Skin of body (tissue), 2 donors: Measurements from ENCODE around the gene RABAC1. TPM values are rescaled to one million over a fixed set of nuclear protein-coding genes. Genes with fewer than 3 reads are reported as not detected.

ENCODE experiments used
- DNase-seq: peaks from one replicate; lab custom pipeline; 2025; lab: John Stamatoyannopoulos, UW
- total RNA-seq: library from RNA; depleted of rRNA; stranded (reverse); fragments of >200 nt; gene quantifications from one replicate; pipeline ENCODE4 v1.2.3, GENCODE V29; 2014

RABAC1 gene
- total RNA-seq, 1 donor from 2014 or later, result 68.0 TPM

DNA sequence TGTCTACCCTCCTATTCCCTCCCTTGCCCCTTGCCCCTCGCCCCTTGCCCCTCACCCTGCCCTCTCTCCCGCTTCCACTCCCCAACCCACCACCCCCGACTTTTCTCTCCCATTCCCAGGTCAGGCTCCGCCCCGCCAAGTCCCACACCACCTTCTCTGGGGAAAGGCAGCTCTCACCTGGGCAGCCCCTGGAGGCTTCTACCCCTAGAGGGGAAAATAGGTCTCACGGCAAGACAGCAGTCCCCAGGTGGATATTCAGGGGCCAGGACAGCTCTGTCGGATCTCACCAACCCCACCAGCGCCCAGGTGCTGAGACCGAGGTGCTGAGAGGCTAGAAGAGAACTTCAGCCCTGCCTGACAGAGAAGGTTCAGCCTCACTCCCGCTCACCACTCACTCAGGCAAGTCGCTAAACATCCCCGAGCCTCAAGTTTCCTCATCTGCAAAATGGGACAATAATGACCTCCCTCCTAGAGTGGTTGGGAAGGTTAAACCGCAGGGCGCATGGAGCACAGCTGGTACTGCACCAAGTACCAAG, 29.5 kb downstream of the RABAC1 start:
- no peak for DNase-seq

- DNase-seq, result no peak
These were observed 30.2 kb downstream of the RABAC1 start for GRCh38 chr19:41928754-41929535.

DNA sequence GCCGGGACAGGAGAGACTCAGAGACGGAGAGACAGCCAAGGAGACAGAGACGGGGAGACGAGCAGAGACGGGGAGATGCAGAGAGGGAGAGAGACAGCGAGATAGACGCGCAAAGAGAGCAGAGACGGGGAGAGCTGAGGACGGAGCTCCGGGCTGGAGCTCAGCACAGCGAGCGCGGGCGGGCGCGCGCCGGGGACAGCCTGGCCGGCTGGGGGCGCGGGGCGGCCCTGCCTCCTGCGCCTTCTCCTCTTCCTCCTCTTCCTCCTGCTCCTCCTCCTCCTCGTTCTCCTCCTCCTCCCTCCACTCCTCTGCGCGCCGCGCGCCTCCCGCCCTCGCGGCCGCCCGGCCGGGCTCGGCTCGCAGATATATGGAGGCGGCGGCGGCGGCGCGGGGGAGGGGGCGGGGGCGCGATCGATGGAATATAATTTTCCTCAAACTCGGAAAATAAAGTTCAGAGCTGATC, 30.9 kb downstream of the RABAC1 start, which contains the start of gene ERFL:
Gene ERFL, minus strand, starts transcription at position 229 of the 463 bp plus-strand sequence. CDS start 15,530 bp downstream, outside the sequence.
- no peak for DNase-seq

DNA sequence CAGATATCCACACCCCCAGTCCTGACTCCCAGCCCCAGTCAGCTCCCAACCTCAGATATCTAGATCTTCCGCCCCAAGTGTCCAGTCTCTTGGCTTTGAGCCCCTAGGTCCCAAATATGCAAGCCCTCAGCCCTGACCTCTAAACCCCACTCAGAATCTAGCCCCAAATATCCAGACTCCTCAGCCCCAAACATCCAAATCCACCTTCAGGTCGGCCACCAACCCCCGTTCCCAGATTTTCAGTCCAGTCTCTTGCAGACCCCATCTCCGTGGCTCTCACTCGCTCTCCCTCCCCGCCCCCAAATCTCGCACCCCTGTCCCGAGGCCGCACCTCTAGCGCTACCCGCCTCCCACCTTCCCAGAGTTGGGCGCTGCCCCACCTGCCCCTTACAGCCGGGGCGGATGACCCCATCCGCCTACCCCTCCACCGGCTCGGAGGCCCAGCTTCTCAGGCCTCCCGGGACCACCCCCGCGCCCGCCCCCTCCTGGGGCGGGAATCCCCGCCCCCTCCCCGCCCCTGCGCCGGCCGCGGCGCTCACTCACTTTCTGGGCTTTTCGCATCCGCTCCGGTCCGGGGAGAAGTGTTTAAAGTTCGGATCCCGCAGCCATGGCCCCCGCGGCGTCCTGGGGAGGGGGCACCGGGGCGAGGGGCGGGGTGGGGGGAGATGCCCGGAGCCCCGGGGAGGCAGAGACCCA, 31.5 kb downstream of the RABAC1 start:
- DNase-seq, result no peak

DNA sequence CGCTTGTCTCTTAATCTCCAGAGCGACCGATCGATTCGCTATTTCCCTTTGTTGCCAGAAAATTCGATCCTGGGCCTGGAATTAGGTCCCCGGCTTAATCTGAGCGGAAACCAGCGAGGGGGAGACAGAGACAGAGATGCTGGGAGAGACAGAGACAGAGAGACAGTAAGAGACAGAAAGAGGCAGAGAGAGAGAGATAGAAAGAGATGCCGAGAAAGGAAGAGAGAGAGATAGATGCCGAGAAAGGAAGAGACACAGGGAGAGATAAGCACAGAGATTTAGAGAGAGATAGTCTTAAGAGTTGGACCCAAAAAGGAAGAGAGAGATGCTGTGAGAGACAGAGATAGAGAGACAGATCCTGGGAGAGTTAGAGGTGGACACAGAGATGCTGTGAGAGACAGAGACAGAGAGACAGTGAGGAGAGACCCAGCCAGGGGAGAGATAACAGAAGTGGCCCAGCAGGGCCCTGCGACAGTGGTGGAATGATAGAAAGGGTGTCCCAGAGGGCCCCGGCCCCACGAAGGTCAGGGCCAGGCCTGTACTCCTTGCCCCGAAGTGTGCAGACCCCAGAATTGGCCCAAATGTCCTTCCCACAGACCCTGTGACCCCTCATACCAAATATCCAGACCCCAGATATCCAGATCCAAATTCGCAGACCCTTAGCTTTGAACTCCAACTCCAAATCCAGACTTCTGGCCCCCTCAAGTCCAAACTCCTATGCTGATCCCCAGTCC, 32.2 kb downstream of the RABAC1 start:
- DNase-seq, result no peak

DNA sequence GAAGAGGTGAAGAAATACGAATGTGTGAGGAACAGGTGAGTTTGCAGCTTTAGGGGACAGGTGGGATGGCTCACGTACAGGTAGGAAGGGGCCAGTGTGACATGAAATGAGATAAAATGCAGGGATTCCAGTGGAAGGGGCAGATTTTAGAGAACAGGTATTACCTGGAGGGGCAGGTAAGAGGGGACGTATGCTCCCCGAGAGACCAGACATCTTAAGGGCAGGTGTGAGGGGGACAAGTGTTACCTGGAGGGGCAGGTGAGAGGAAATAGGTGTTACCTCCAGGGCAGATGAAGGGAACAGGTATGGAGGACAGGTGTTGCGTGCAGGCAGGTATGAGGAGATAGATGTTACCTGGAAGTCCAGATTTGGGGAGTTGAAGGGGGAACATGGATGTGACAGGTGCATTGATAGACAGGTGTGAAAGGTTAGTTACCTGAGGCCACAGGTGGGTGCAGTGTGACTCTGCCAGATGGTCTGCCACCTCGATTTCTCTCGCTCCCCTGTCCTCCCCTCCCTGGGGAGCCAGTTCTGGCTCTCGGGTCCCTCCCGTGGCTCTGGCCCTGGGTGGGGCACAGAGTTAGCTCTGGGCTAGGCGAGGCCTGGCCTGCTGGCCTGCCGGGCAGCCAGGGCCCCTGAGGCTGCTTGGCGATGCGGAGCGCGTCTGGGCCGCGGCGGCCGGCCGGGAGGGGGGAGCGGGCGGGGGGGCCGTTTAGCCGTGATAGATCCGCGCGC, 32.9 kb downstream of the RABAC1 start:
- no peak for DNase-seq

DNA sequence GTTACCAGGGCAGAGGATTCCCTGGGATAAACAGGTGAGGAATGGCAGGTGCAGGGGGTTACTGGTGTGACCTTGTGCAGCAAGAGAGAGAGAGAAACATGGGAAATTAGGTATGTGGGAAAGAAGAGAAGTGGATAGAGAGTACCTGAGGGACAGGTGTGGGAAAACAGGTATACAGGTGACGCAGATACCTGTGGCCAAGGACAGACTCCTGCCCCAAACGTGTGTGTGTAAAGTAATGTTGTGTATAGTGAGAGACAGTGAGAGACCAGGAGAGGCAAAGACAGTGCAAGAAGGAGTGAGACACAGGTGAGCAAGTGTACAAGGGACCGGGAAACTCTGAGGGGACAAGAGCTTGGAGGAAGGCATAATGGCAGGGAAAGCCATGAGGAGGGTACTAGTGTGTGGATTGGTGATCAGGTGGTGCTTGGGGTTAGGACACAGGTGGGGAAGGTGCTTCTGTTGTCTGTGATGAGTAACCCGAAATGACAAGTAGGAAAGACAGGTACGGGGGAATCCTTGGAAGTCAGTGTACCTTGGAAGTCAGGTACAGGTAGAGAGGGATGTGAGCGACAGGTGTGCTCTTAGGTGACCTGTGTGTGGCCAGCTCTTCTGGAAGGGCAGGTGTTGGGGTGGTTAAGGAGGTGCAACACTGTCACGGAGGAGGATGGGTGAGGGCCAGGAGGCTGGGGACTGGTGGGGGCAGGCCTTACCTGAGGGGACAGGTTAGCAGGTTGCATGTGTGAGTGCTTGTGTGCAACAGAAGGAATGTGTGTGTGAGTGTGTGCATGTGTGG, 33.7 kb downstream of the RABAC1 start:
- DNase-seq, result no peak

- no peak for DNase-seq
These were observed 34.7 kb downstream of the RABAC1 start for GRCh38 chr19:41924151-41925145.

- DNase-seq, result no peak
These were observed 35.9 kb downstream of the RABAC1 start for GRCh38 chr19:41923045-41923788.

GRCh38 chr19:41922585-41922984, 36.5 kb downstream of the RABAC1 start:
- DNase-seq, result no peak

DNA sequence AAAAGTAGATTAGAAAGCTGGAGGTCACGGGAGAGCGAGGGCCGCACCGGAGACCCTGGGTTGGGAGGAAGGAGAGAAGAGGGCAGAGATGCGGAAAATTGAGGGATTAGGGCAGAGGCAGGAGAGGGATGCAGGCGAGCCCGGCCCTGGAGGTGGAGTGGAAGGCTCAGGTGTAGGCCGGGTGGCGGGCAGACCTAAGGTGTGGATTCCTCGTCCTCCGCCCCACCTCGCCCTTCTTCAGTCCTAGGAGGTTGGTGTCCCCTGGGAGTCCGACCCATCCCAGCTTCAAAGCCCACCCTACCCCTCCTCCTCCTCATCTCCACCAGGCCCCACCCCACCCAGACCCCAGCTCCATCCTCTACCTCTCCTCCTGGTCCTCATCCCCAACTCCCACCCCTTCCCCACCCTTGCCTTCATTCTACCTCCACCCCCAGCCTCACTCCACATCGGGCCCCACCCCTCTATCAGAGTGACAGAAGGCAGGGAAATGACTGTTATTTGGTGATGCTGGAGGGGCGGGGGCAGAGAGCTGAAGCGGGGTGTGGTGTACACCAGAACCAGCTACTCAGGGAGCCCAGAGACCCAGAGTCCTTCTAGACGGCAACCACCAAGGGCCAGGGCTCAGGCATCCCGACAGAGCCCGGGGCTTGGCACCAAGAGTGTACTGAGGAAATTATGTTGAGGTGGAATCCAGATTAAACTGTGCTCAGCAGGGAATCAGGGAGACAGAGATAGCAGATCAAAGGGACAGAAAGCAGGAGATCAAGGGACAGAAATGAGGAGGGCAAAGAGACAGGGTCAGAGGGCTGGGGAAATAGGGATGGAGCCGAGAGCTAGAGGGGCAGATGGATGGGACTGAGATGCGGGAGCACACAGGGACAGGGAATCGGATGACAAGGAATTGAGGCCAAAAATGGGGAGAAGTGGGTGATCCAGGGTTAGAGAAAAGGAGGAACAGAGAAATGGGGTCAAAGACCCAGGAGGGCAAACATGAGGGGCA, 37.2 kb downstream of the RABAC1 start:
- no peak for DNase-seq

GRCh38 chr19:41920882-41921576, 38.1 kb downstream of the RABAC1 start:
- no peak for DNase-seq

DNA sequence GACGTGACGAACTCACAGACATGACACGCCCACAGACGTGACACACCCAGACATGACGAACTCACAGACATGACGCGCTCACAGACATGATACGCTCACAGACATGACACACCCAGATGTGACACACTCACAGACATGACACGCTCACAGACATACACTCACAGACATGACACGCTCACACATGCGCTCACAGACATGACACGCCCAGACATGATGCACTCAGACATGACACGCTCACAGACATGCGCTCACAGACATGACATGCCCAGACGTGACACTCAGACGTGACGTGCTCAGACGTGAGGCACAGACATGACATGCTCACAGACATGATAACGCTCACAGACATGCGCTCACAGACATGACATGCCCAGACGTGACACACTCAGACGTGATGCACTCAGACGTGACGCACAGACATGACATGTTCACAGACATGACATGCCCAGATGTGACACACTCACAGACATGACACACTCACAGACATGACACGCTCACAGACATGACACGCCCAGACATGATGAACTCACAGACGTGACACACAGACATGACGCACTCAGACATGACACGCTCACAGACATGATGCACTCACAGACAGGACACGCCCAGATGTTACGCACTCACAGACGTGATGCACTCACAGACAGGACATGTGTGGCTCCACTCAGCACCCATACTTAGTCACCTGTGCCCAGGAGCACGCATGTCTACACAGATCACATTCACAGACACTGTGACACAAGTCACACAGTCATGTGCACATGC, 39.0 kb downstream of the RABAC1 start:
- DNase-seq, result no peak

DNA sequence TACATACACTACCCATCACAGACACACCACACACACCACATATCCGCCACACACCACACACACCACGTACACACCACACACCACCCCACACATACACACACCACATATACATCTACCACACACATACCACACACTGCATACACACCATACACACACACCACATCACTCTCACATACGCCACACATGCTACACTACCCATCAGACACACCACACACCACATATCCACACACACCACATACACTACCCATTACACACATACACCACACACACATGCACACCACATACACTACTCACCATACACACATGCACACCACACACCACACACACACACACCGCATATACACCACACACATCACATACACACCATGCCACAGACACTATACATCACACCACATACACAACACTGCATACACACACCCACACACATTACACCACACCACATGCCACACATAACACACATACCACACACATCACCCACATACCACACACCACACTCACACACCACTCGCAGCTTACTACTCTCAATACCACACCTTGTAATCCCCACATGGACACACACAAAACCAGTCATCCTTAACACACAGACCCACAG, 40.4 kb downstream of the RABAC1 start:
- no peak for DNase-seq

DNA sequence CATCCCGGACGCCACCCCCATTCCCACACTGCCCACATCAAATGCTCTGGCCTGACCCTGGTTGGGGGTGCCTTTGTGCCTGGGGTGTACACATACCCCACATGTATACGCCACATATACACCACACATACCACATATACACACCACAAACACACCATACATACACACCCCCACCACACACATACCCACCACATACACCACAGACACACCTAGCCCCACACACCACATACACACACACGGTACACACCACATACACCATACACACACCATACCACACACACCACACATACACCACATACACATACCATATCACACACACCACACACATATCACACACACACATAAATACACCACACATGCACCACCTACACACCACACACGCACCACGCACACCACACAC, 41.0 kb downstream of the RABAC1 start:
- no peak for DNase-seq
